Putamen (tissue), 1 donor: ENCODE data around the gene SKAP1.
A peak's percentile ranks its signal among the peaks of the same experiment; 100 is the strongest.
"Not testable (repeated sequence)": the region's sequence is repeated elsewhere in the genome, so short reads cannot be mapped to it uniquely, and the experiment has no call there.

ENCODE experiments used
- DNase-seq: peaks from one replicate; pipeline ENCODE4 v3.0.0-alpha.2; 2016; ENCODE audit warnings: low spot score

SKAP1 gene

DNA sequence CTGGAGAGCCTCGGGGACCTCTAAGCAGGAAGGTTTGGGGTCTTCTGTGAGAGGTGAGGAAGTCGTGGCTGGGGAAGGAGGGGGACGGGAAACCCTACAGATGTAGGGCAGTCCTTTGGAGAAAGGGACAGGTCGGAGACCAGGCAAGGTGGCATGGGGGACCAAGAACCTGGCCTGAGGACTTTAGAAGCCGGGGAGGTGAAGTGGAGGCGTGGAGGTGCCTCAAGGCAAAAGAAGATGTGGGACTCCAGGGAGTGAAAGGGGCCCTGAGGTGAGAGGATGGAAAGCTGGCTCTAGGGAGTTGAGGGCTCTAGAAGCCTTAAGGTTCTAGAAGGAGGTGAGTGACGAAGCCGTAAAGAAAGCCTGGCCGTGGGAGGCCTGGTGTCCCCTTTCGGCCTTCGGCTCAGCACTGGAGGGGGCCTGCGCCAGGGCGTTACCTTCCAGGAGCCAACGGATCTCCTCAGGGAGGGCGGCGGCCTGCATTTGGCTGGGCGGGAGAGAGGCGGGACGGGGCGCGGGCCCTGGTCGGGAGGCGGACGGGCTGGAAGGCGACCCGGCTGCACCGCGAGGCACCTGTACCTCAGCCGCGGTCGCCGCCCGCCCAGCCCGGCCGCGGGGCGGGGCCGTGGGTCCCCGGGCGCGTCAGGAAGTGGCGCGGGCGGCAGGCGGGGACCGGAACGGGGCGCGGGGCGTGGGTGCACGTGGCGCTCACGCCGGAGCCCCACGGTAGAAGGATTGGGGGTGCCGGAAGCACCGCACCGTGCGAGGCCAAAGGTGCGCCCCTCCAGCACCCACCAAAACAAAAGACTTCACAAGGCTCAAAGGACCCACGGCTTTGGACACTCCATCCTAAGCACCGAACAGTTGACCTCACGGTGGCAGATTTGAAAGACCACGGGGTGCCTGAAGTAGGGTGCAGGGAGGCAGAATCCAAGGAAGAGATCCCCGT, at the start of gene SKAP1:
Gene SKAP1, minus strand, starts transcription at position 577 of the 949 bp plus-strand sequence.
- no peak for DNase-seq

GRCh38 chr17:48479014-48479402, 49.0 kb upstream of the SKAP1 start:
- DNase-seq: no peak

DNA sequence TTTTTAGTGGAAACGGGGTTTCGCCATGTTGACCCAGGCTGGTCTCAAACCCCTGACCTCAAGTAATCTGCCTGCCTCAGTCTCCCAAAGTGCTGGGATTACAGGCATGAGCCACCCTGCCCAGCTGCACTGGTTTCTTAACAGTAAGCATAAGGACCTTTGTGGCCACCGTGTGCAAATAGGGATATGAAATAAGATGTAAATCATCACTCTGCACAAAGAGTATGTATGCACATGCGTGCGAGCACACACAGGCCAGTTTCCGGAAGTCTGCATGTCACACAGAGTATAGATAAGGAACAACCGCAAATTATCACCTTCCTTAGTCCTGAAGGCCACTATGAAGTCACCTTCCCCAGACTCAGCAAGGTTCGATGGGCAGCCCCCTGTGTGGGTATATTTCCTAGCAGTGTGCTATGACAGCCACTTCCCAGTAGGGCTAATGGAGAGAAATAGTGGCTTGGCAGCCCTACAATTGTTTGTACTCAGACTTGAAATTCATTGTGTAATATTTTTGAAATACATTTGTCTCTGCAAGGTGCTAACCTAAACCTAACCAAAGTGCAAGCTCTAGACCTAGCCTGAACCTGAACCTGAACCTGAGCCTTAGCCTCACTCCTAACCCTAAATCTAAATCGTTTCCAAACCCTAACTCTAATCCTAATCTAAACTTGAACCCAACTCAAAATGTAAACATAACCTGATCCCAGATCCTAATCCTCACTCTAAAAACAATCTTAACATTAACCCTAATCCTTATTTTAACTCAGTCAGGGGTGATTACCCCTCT, 48.4 kb upstream of the SKAP1 start:
- DNase-seq: no peak

- DNase-seq: no peak
Observed at GRCh38 chr17:48477221-48477620, 47.2 kb upstream of the SKAP1 start.

GRCh38 chr17:48472411-48473281, 42.6 kb upstream of the SKAP1 start:
- no peak for DNase-seq

GRCh38 chr17:48471817-48472410, 41.9 kb upstream of the SKAP1 start:
- DNase-seq: no peak

- no peak for DNase-seq
Observed at GRCh38 chr17:48470388-48471034, 40.5 kb upstream of the SKAP1 start.

DNA sequence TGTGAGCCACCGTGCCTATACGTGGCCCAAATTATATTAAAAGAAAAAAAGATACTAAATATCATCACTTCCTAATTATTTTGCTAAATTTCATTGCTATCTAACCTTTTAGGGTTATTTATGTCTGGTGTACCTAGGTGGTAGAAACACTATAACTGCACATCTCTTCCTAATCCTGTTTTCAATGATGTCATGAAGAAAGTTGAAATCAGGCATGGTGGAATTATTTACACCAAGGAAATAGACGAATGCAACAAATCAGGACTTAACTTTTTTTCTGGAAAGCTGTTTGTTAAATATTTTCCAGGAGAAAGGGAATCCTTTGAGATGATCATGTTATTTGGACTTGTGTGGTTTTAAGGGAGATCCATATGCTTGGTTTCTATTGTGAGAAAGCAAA, 39.2 kb upstream of the SKAP1 start:
- DNase-seq: no peak

GRCh38 chr17:48468299-48468698, 38.3 kb upstream of the SKAP1 start:
- no peak for DNase-seq

DNA sequence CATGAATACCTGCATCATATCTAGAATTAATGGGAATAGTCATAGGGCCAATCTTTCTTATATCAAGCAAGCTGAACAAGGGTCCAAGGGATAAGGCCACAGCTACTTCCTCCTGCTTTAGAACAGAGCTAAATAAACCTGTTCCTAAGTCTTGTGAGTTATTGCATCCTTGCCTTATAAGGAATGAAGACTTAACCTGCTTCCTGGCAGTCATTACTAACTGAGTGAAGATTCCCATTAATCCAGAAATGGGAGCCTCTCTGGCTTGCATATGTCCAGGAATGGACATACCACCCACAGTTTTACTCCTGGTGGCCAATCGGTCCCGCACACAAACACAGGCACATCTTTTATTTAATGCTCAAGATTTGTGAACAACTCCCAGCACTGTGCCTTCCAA, 35.9 kb upstream of the SKAP1 start:
- DNase-seq: no peak

GRCh38 chr17:48463526-48463925, 33.5 kb upstream of the SKAP1 start:
- no peak for DNase-seq

DNA sequence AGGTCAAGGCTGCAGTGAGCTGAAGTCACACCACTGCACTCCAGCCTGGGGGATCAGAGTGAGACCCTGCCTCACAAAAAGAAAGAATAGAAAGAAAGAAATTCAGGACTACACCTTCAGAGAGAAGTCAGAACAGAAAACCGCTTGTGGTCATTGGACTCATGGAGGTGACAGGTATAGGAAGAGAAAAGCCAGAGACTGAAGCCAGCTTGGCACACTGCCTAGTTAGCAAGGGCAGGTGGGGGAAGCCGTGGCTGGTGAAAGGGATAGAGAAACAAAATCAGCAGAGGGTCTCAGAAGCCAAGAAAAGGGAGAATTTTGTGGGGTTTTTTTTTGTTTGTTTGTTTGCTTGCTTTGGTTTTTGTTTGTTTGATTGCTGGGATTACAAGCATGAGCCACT, 32.9 kb upstream of the SKAP1 start:
- DNase-seq: no peak

DNA sequence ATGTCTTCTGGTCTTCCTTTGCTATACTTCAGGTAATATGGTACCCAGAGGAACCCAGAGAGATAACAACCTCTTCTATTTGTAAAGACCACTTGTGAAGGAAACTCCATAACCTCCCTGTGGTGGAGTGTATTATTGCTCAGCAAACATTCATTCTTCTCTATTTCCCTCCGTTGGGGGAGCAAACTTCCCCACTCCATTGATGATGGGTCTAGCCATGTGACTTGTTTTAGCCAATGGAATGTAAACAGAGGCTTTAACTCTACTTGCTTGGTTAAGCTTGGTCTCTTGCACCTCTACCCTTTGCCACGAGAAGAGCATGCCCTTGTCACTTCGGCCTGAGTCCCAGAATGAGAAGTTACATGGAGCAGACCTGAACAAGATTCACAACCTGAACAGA, 30.0 kb upstream of the SKAP1 start:
- no peak for DNase-seq

- no peak for DNase-seq
Observed at GRCh38 chr17:48459070-48459844, 29.2 kb upstream of the SKAP1 start.

GRCh38 chr17:48457080-48457836, 27.2 kb upstream of the SKAP1 start:
- peak; percentile 34 for DNase-seq

- DNase-seq: no peak
Observed at GRCh38 chr17:48456589-48456988, 26.6 kb upstream of the SKAP1 start.

DNA sequence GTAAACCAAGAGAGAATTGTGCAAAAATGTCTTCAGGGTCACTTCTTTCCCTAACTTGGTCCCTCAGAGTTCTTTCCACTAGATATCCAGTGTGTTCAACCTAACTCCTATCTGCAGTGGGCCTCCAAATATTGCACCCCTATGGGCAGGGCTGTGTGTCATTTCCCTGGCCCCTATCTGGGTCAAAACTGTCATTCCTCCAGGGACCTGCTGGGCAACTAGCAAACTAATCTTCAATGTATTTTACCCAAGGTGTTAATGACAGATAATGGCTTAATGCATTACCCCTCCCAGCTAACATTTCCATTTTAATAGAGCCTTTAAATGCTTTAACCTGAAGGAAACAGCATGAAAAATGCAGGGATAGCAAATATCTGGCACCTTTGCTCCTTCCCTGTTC, 25.8 kb upstream of the SKAP1 start:
- DNase-seq: no peak

DNA sequence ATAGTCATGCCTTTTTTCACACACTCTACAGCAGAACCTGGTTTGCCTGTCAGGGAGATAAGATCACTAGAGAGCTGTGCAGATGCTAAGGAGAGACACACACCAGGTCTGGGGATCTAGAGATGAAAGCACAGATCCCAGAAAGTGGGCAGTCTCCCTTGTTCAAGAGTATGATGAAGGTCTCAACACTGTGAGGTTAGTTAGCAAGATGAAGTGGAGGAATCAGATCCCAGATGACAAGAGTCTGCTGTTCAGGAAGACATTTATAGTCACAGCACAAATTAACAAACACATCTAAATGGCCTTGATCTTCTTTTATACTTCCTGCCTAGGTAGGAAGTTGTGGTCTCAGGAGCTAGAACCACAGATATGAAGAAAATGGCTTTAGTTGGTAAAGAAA, 23.4 kb upstream of the SKAP1 start:
- no peak for DNase-seq

- no peak for DNase-seq
Observed at GRCh38 chr17:48451489-48451888, 21.5 kb upstream of the SKAP1 start.

GRCh38 chr17:48449335-48449734, 19.3 kb upstream of the SKAP1 start:
- not testable (repeated sequence) for DNase-seq
